HL-60 (cell line): Measurements from ENCODE around the gene C1orf226.

Source experiments
- DNase-seq, 2 experiments: peaks; one replicate each; pipeline ENCODE4 v3.0.0-alpha.2; 2010 to 2020; ENCODE audit warnings: low read depth in 1 of 2, low spot score in 1 of 2
- H3K27ac ChIP-seq: fragments of 250-450 bp; sonication (Bioruptor Pico); replicated peaks from 2 replicates; pipeline ENCODE4 v1.5.1; 2020; ENCODE audit warnings: mild to moderate bottlenecking, moderate library complexity
- H3K27me3 ChIP-seq: fragments of 250-450 bp; sonication (Bioruptor Pico); 2 replicates; pipeline ENCODE4 v1.5.1; 2021; ENCODE audit warnings: mild to moderate bottlenecking, moderate library complexity; ENCODE audit not compliant: insufficient read depth, poor library complexity, severe bottlenecking
- H3K4me3 ChIP-seq: replicated peaks from 2 replicates; pipeline ENCODE4 v1.5.1; 2011; ENCODE audit warnings: mild to moderate bottlenecking, control low read depth, low read length; ENCODE audit not compliant: insufficient read depth
- CTCF ChIP-seq: IDR thresholded peaks from one replicate; pipeline ENCODE4 v1.5.1; 2011; ENCODE audit warnings: low read length, control low read depth, inconsistent platforms; ENCODE audit not compliant: insufficient read depth
- GABPA ChIP-seq: IDR thresholded peaks from 2 replicates; pipeline ENCODE4 v1.6.1; 2012; ENCODE audit warnings: low read depth
- POLR2AphosphoS5 ChIP-seq: IDR thresholded peaks from 2 replicates; pipeline ENCODE4 v1.6.1; 2012; ENCODE audit warnings: low read depth
- REST ChIP-seq: IDR thresholded peaks from 2 replicates; pipeline ENCODE4 v1.6.1; 2012; ENCODE audit warnings: low read depth; ENCODE audit not compliant: insufficient replicate concordance
- SPI1 ChIP-seq: IDR thresholded peaks from 2 replicates; pipeline ENCODE4 v1.6.1; 2012; ENCODE audit warnings: low read depth, mild to moderate bottlenecking, borderline replicate concordance

The C1orf226 gene

GRCh38 chr1:162365284-162366020 is 16.1 kb upstream of the C1orf226 start:
- peaks cover 3% of the 10 kb centered on the region for H3K27me3 ChIP-seq
- DNase-seq, result no peak
- no peak overlapping the region for H3K27ac ChIP-seq
- no peak for TF ChIP-seq POLR2AphosphoS5
- TF ChIP-seq CTCF, result no peak
- no peak for TF ChIP-seq GABPA
- TF ChIP-seq SPI1, result no peak
- TF ChIP-seq REST, result no peak
- no peak overlapping the region for H3K4me3 ChIP-seq

GRCh38 chr1:162366149-162366548 is 15.4 kb upstream of the C1orf226 start:
- TF ChIP-seq SPI1, result no peak
- TF ChIP-seq POLR2AphosphoS5, result no peak
- no peak for TF ChIP-seq CTCF
- TF ChIP-seq GABPA, result no peak
- TF ChIP-seq REST, result no peak
- DNase-seq, result no peak
- H3K4me3 ChIP-seq, result no peak overlapping the region
- no peak overlapping the region for H3K27ac ChIP-seq
- peaks cover 3% of the 10 kb centered on the region for H3K27me3 ChIP-seq

- no peak for TF ChIP-seq POLR2AphosphoS5
- no peak for TF ChIP-seq CTCF
- TF ChIP-seq GABPA, result no peak
- no peak for TF ChIP-seq SPI1
- no peak for TF ChIP-seq REST
- Histone ChIP-seq H3K4me3 (no peak overlapping the region), H3K27ac (no peak overlapping the region), H3K27me3 (peaks cover 3% of the 10 kb centered on the region)
- DNase-seq, result no peak
Observed at GRCh38 chr1:162366671-162367070, 14.9 kb upstream of the C1orf226 start.
